SK-N-SH (cell line): Measurements from ENCODE around the gene HOXB6. TPM values are rescaled to one million over a fixed set of nuclear protein-coding genes. Genes with fewer than 3 reads are reported as not detected.

ENCODE experiments used
- CTCF ChIA-PET: fragments of 300-600, 350-600 bp; formaldehyde crosslinking; extraction: SDS; loops from one replicate; lab custom pipeline; 2021; lab: Yijun Ruan, JAX
- POLR2A ChIA-PET: fragments of 350-600 bp; sonication (Branson Sonifier 250); formaldehyde crosslinking; extraction: SDS; loops from one replicate; lab custom pipeline; 2020; ENCODE audit warnings: antibody characterized with exemption, inconsistent platforms; lab: Yijun Ruan, JAX
- DNase-seq: peaks from one replicate; pipeline ENCODE4 v3.0.0; 2012
- H2AFZ ChIP-seq: fragments of 200-600 bp; sonication (generic); 2 replicates; pipeline ENCODE4 v1.8.1; 2016; ENCODE audit warnings: antibody characterized with exemption, mild to moderate bottlenecking, low read depth
- H3F3A ChIP-seq: fragments of 200-600 bp; sonication (generic); replicated peaks from 2 replicates; pipeline ENCODE3; 2016; ENCODE audit warnings: antibody characterized with exemption, mild to moderate bottlenecking; ENCODE audit not compliant: insufficient read depth
- H3K27ac ChIP-seq, 2 experiments: fragments of 200-500 bp in 1 of 2; fragments of 200-600 bp in 1 of 2; sonication (Bioruptor generic) in 1 of 2; sonication (generic), shearing (Covaris generic) in 1 of 2; 2 replicates each; pipeline versions ENCODE4 v1.5.1 to v1.6.1; 2014 to 2016; ENCODE audit warnings: low read depth in 2 of 2, inconsistent platforms in 1 of 2, low read length in 1 of 2, mild to moderate bottlenecking in 1 of 2, mixed read lengths in 1 of 2
- H3K27me3 ChIP-seq: fragments of 200-600 bp; sonication (generic), shearing (Covaris generic); 2 replicates; pipeline ENCODE4 v1.6.1; 2016; ENCODE audit warnings: mixed run types; ENCODE audit not compliant: insufficient read depth
- H3K36me3 ChIP-seq, 2 experiments: fragments of 200-500 bp in 1 of 2; fragments of 200-600 bp in 1 of 2; sonication (Bioruptor generic) in 1 of 2; sonication (generic) in 1 of 2; replicated peaks in 1 of 2; 2 replicates each; pipeline versions ENCODE3 to v1.5.1; 2014 to 2016; ENCODE audit warnings: low read length in 1 of 2, mild to moderate bottlenecking in 1 of 2; ENCODE audit not compliant: insufficient read depth in 2 of 2, control insufficient read depth in 1 of 2
- H3K4me1 ChIP-seq, 2 experiments: fragments of 200-500 bp in 1 of 2; fragments of 200-600 bp in 1 of 2; sonication (Bioruptor generic) in 1 of 2; sonication (generic), shearing (Covaris generic) in 1 of 2; 2 replicates each; pipeline versions ENCODE4 v1.5.1 to v1.6.1; 2014 to 2016; ENCODE audit warnings: low read depth in 1 of 2, low read length in 1 of 2, mixed run types in 1 of 2; ENCODE audit not compliant: insufficient read depth in 2 of 2, control insufficient read depth in 1 of 2
- H3K4me2 ChIP-seq: fragments of 200-600 bp; sonication (generic), shearing (Covaris generic); 2 replicates; pipeline ENCODE4 v1.6.1; 2017; ENCODE audit warnings: mixed run types
- H3K4me3 ChIP-seq, 2 experiments: fragments of 200-500 bp in 1 of 2; fragments of 200-600 bp in 1 of 2; sonication (Bioruptor generic) in 1 of 2; sonication (generic), shearing (Covaris generic) in 1 of 2; 2 replicates each; pipeline versions ENCODE4 v1.5.1 to v1.8.1; 2014 to 2016; ENCODE audit warnings: low read depth in 2 of 2, inconsistent platforms in 1 of 2, low read length in 1 of 2, mild to moderate bottlenecking in 1 of 2, mixed read lengths in 1 of 2, moderate library complexity in 1 of 2
- H3K79me2 ChIP-seq: fragments of 200-600 bp; sonication (generic); 2 replicates; pipeline ENCODE4 v1.8.1; 2017; ENCODE audit warnings: mild to moderate bottlenecking; ENCODE audit not compliant: insufficient read depth
- H3K9ac ChIP-seq: fragments of 200-600 bp; sonication (generic); 2 replicates; pipeline ENCODE4 v1.6.1; 2017; ENCODE audit warnings: mixed run types
- H3K9me2 ChIP-seq: fragments of 200-600 bp; sonication (generic); 2 replicates; pipeline ENCODE4 v1.6.1; 2017; ENCODE audit warnings: mixed run types
- H3K9me3 ChIP-seq: fragments of 200-600 bp; sonication (generic); 2 replicates; pipeline ENCODE4 v1.6.1; 2017; ENCODE audit warnings: mixed run types, mild to moderate bottlenecking, moderate library complexity
- H4K20me1 ChIP-seq: fragments of 200-600 bp; sonication (generic); 2 replicates; pipeline ENCODE4 v1.6.1; 2017; ENCODE audit warnings: mild to moderate bottlenecking, mixed run types; ENCODE audit not compliant: insufficient read depth
- CTCF ChIP-seq: fragments of 200-600 bp; sonication (generic); IDR thresholded peaks from 2 replicates; pipeline ENCODE4 v1.6.1; 2017; ENCODE audit warnings: antibody characterized with exemption, mild to moderate bottlenecking, moderate library complexity
- EP300 ChIP-seq, 2 experiments: IDR thresholded peaks; 2 replicates each; pipeline versions ENCODE4 v1.4.0 to v1.6.1; 2012; ENCODE audit warnings: borderline replicate concordance in 1 of 2, low read depth in 1 of 2, low read length in 1 of 2
- GABPA ChIP-seq: IDR thresholded peaks from 2 replicates; pipeline ENCODE4 v1.4.0; 2012; ENCODE audit warnings: low read depth, mild to moderate bottlenecking
- GATA2 ChIP-seq: sonication (generic); formaldehyde crosslinking; IDR thresholded peaks from 2 replicates; pipeline ENCODE4 v1.5.0; 2020; ENCODE audit warnings: mild to moderate bottlenecking, missing genetic modification reagents
- MAX ChIP-seq: IDR thresholded peaks from 2 replicates; pipeline ENCODE4 v1.4.0; 2012; ENCODE audit warnings: low read depth
- NFIC ChIP-seq: IDR thresholded peaks from 2 replicates; pipeline ENCODE4 v1.4.0; 2012; ENCODE audit warnings: borderline replicate concordance
- NRF1 ChIP-seq: IDR thresholded peaks from 2 replicates; pipeline ENCODE4 v1.6.1; 2012; ENCODE audit warnings: low read depth, mild to moderate bottlenecking, low read length
- RAD21 ChIP-seq: IDR thresholded peaks from 2 replicates; pipeline ENCODE4 v1.6.1; 2012; ENCODE audit warnings: mild to moderate bottlenecking, low read length
- RFX5 ChIP-seq: IDR thresholded peaks from 2 replicates; pipeline ENCODE4 v1.6.1; 2012; ENCODE audit warnings: mild to moderate bottlenecking, improper control_type of control experiment, low read length
- TAF1 ChIP-seq: IDR thresholded peaks from 2 replicates; pipeline ENCODE4 v1.6.1; 2012; ENCODE audit warnings: low read depth, mild to moderate bottlenecking, low read length, moderate library complexity, borderline replicate concordance
- TEAD4 ChIP-seq: IDR thresholded peaks from 2 replicates; pipeline ENCODE4 v1.4.0; 2012; ENCODE audit warnings: mild to moderate bottlenecking, borderline replicate concordance; ENCODE audit not compliant: insufficient read depth
- USF1 ChIP-seq: IDR thresholded peaks from 2 replicates; pipeline ENCODE4 v1.4.0; 2012; ENCODE audit warnings: low read depth, borderline replicate concordance
- USF2 ChIP-seq: fragments of 150-350 bp; IDR thresholded peaks from 2 replicates; pipeline ENCODE4 v1.6.1; 2017; ENCODE audit warnings: antibody characterized with exemption, low read length, low read depth, borderline replicate concordance
- YY1 ChIP-seq: IDR thresholded peaks from 2 replicates; pipeline ENCODE4 v1.4.0; 2012; ENCODE audit warnings: low read depth, mild to moderate bottlenecking
- ZBTB33 ChIP-seq: IDR thresholded peaks from 2 replicates; pipeline ENCODE4 v1.4.0; 2012; ENCODE audit warnings: low read depth, borderline replicate concordance
- WGBS: methylation state at CpG from one replicate; pipeline ENCODE4 v1.1.6; 2017; ENCODE audit warnings: low lambda C conversion rate; 5-methylcytosine and 5-hydroxymethylcytosine counted together
- polyA plus RNA-seq, 3 experiments: library from polyadenylated mRNA; depleted of rRNA; stranded (reverse); fragments of >200 nt; gene quantifications; 2 replicates each; pipeline ENCODE4 v1.2.3, GENCODE V29; 2012

HOXB6 gene
- polyA plus RNA-seq, 1 of the 3 experiments (the other 2 are of a cell fraction): not detected

GRCh38 chr17:48588528-48588927 lies 16.3 kb downstream of the HOXB6 start:
- Histone ChIP-seq H3K4me1 (peaks cover 2 to 7% of the 10 kb centered on the region in 2 experiments; a peak in 1 of 4 replicates), H3K4me3 (no peak overlapping the region), H3F3A (no peaks in the 10 kb centered on the region), H4K20me1 (no peaks in the 10 kb centered on the region), H3K27ac (no peak overlapping the region), H3K79me2 (no peaks in the 10 kb centered on the region), H3K4me2 (no peak overlapping the region), H3K9me2 (no peaks in the 10 kb centered on the region), H2AFZ (no peak overlapping the region), H3K27me3 (peaks cover 100% of the 10 kb centered on the region), H3K36me3 (no peaks in the 10 kb centered on the region), H3K9me3 (no peaks in the 10 kb centered on the region), H3K9ac (no peak overlapping the region)
- CTCF ChIA-PET: interaction anchor here (0.8 to 3.3 kb wide), 10 partner anchors 18 to 640 kb away, joined by 3 to 20 read pairs (median 4); partner anchors contain the start of gene CDK5RAP3
- DNase-seq: no peak
- WGBS: 13% methylated on average over 2 of the region's 2 CpGs
- no peak for TF ChIP-seq NRF1
- no peak for TF ChIP-seq RAD21
- TF ChIP-seq GATA2 (CRISPR knock-in tag): no peak
- TF ChIP-seq USF1: no peak
- no peak for TF ChIP-seq USF2
- no peak for TF ChIP-seq TAF1
- TF ChIP-seq GABPA: no peak
- TF ChIP-seq RFX5: no peak
- no peak for TF ChIP-seq MAX
- no peak for TF ChIP-seq TEAD4
- no peak for TF ChIP-seq NFIC
- TF ChIP-seq ZBTB33: no peak
- no peak for TF ChIP-seq YY1
- TF ChIP-seq CTCF: no peak
- no peak for TF ChIP-seq EP300 (IDR thresholded peaks at IDR 0.05; ENCODE audit: borderline replicate concordance in 1 of 2, low read depth in 1 of 2, low read length in 1 of 2)
- POLR2A ChIA-PET: no interaction called here
